Epidermal melanocyte (primary cell): Measurements from ENCODE around the gene SYT2.
"Not testable (repeated sequence)": the region's sequence is repeated elsewhere in the genome, so short reads cannot be mapped to it uniquely, and the experiment has no call there.

ENCODE experiments used
- DNase-seq: peaks from one replicate; pipeline ENCODE4 v3.0.0; 2011; ENCODE audit warnings: low spot score; ENCODE audit not compliant: insufficient read length

SYT2 gene

DNA sequence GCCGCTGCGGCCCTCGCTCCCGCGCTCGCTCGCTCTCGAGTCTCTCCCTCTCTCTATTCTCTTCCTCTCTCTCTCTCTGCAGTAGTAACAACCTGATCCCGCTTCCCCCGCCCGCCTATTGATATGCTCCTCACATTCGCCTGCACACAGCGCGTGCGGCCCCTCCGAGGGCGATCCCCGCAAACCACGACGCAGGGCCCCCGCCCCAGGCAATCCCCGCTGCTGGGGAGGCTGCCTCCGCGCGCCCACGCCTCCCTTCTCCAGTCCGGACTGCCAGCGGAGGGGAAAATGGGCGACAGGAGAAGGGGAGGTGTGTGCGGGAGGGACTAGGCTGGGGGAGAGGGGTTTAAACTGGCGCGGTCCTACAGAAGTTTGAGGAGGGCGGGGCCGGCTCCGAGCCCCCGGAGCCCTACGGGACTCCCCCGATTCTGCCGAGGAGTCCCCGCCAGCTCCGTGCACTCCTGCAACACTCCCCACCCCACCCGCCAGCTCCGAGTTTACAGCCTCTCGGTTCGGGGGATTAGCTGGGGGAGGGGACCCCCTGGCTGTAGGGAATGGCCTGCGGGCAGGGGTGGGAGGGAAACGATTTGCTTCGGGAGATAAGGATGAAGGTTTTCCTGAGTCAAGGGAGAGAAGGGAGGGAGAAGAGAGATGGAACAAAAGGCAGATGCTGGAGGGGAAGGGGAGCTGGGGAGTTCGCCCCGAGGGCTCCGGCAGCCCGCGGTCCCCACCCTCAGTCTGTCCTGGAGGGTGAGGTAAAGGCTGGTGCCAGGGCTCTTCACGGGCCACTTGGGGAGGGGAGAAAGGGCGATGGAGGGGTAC, 66.6 kb downstream of the SYT2 start:
- DNase-seq, result no peak

DNA sequence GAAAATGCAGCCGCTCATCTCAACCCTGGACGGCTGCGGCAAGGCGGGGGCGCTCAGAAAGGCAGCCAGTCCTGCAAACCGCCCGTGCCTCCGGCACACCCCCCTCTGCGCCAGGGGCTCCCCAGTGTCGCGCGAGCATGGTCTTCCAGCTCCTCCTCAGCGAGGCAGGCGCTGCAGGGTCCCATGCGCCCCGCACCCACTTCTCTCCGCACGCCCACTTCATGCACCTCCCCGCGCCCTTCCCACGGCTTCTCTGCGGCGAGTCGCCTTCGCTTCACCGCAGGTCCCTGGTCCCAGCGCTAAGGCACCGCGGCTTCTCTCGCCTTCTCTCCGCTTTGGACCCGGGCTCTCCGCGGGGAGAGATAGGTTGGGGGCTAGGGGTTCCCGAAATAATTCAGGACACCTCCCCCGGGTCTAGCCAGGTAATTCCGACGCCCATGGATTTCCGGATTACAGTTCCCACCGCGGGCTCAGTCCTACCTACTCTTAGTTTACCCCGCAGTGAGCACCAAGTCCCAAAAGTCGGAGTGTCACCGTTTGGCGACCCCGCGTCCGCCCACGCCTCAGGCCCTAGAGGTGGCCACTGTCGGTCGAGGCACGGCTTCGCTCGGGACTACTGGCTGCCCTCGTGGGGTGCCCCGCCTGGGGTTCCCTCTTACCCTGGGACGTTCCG, 67.5 kb downstream of the SYT2 start:
- DNase-seq, result no peak

DNA sequence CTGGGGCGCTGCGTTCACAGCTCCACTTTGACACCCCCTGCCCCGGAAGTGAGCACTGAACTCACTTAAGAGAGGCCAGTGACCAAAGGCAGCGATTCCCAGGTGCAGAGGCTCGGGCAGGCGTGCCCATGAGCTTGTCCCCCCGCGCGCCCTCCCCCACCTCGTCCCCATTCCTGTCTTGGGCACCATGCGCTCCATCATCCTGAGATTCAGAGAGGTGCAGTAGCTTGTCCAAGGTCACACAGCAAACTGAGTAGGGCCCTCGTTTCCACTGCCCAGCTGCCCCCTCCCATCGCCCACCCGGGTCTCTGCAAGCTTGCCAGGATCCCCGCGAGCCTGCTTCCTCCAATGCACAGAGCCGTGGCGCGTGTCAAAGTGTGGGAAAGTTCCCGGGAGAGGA, 68.0 kb downstream of the SYT2 start:
- no peak for DNase-seq

DNA sequence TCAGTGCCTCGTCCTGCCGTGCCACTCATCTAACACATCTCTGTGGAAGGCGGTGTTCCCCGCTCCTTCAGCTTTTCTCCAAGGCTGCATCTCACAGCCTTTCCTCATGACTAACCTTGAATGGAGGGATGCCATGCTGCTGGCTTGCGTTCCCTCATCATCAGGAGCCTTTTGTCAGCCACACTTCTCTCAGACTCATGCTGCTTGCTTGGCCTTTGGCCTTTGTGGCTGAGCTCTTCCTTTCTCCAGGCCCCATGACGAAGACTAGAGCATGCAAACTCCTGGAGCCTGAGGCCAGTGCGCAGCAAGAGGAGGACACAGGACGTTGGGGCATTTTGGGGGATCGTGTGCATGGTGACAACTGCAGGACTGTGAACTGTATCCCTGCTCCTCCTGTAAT, 70.8 kb downstream of the SYT2 start:
- no peak for DNase-seq

DNA sequence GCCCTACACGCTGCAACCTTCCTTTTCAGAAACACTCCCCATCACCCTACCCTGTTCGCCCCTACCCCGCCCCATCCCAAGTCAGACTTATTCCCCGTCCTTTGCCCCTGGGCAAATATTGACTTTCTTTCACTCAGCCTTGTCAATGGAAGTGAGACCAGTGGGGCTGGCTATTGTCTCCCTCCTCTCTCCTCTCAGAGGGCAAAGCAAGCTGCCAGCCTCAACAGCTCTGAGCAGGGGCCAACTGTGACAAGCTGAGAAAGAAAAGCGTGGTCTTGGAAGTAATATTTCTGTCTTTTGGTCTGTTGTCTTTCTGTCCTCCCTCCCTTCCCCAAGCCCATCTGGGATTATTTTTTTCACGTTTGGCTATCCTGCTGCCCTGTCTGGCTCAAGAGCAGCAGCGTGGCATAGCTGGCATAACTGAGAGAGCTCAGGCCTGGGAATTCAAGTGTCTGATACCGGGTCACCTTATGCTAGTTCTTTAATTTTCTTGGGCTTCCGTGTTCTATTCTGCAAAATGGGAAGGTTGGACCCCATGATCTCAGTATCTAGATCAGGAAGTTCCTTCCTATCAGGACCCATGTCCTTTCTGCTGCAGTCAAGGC, 71.5 kb downstream of the SYT2 start:
- not testable (repeated sequence) for DNase-seq

DNA sequence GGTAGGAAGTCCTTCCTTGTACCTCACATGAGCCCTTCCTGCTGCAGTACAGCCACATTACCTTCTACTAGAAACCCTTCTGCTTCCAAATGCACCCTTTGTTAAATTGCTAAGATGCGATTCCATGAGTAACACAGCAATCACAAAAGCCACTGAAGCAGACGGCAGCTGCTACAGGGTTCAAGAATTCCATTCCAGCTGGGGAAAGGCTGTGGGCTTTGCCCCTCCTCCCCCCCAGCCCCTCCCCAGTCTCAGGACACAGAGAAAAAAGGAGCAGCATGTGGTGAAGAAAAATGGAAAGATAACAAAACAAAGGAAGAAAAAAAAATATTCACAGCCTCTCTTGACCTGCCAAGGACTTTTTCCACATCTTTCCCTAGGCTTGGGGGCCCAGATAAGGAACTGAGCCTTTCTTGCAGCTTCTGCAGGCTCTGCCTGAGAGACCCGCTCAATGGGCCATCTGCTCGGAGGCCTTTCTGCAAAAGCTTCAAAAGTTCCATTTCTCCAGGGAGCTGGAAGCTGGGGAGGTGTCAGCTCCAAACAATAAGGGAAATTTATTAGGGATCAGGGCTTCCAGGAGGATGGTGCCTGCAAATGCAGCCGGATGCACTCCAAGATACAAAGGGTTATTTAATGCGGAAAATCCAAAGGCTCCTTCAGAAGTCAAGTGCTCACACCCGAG, 72.1 kb downstream of the SYT2 start:
- no peak for DNase-seq

DNA sequence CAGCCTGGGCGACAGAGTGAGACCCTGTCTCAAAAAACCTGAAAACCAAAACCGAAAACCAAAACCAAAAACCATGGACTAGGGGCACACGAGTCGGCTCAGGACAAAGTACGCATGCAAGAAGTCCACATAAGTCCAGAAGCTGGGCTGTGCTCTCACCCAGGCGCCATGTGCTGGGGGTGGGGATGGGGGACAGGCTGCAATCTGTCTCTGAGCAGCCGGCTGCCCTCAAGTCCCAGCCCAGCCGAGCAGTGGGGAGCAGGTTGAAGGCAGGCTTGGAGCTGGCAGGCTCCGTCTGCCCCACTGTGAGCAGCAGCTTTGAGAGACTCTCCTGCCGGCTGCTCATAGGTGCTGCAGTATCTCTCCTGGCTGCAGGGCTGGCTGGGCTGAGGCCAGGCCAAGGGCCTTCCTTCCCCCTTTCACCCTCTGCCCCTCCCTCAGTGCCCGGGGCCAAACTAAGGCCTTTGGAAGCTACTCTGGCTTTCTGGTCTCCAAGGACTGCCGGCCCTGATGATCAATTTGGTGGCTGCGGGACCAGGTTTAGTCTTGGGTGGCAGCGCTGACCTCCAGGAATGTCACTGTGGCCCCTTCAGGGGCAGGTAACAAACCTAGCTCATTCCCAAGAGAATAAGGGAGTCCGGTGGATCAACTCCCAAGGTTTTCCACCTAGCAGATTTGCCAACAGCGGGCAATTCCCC, 72.8 kb downstream of the SYT2 start:
- not testable (repeated sequence) for DNase-seq

DNA sequence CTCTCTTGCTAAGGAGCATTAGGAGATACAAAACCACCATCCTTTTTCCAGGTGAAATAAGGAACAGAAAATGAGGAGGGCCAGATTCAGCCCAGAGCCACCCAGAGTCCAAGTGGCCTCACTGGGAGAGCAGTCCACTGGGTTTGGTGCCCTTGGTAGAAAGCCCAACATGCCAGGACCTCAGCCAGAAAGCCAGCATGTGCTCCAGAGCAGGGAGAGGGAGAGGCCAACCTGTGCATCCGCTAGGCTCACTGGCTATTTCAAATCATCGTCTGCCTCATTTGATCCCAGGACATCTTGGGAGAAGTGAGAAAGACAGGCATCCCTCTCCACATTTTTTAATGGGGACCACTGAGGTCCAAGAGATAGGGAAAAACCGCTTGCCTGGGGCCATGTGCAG, 74.1 kb downstream of the SYT2 start:
- not testable (repeated sequence) for DNase-seq

DNA sequence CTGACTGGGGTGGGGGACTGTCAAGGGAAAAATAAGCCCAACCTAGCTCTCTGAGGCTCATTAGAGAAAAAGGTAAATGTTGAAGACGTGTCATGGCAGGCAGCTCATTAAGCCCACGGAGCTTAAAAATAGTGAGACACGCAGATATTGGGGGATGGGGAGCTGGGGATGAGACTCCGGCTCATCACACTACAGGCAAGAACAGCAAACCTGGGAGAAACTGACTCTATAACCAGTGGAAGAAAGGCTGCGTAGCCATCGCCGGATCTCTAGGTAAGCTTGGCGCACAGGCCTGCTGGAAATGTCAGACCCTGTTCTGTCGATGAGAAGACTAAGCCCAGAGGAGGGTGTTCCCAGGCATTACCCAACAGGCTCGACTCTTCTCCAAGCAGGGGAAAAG, 78.0 kb downstream of the SYT2 start:
- no peak for DNase-seq

DNA sequence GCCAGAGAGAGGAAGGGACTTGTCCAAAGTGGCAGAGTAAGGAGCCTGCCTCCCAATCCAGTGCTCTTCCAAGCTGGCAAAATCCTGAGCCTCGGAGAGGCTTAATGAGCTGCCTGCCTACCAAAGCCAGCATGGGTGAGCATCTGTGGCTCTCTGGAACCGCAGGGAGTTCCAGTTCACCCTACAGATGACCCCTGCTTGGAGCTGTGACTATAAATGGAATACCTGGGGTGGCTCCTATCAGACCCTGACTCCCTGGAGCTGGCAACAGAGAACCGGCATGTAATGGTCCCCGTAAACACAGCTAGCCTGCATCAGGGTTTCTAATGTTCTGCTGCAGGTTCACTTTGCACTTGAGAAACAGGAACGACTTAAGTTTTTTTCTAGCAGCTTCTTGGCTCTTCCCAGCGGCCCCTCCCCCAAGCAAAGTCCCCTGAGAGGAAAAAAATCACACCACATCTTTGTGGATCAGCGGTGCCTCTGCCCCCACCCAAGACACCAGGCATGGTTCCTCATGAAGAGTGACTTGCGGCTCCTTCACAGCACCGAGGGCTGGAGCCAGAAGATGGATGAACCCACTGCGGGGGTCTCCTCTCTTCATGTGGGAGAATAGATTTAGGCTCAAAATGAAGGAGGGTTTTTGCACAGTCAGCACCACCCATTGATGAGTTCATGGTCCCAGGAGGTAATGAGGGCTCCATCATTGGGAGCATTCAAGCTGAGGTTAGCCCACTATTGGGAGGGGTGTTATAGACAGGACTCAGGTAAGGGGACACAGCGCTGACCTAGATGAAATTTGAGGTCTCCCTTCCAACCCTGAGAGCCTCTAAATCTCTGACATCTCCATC, 79.0 kb downstream of the SYT2 start:
- DNase-seq, result no peak

DNA sequence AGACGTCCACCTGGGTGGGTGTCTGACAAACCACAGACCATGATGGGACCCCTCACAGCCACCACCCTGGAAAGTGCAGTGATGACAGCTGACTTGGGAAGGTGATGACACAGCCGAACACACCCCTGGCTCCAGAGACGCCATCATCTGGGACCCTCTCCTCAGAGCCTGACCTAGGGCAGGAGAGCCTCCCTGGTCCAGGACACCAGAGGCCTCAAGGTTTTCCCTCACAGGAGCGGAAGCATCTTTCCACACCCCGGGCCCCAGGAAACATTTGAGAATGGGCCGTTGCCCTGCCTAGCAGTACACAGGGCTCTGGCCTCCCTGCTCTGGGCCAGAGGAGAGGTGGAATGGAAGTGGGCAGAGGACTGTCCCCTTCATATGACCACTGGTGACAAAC, 79.7 kb downstream of the SYT2 start:
- no peak for DNase-seq

DNA sequence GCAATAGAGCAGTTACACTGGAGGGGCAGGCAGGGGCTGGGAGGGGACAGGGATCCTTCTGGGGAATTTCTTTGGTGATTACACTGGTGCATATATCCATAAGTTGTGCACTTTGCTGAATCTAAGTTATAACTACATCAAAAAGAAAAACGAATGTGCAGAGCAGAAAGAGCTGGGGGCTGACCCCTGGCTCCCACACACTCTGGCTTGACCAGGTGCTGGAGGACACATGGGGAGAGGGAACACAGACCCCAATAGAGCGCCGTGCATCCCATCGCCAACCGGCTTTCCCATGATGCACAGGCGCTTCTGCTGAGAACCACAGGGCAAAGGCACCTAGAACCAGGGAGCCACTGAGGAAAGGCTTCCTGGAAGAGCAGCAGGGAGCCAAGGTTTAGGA, 80.2 kb downstream of the SYT2 start:
- not testable (repeated sequence) for DNase-seq

DNA sequence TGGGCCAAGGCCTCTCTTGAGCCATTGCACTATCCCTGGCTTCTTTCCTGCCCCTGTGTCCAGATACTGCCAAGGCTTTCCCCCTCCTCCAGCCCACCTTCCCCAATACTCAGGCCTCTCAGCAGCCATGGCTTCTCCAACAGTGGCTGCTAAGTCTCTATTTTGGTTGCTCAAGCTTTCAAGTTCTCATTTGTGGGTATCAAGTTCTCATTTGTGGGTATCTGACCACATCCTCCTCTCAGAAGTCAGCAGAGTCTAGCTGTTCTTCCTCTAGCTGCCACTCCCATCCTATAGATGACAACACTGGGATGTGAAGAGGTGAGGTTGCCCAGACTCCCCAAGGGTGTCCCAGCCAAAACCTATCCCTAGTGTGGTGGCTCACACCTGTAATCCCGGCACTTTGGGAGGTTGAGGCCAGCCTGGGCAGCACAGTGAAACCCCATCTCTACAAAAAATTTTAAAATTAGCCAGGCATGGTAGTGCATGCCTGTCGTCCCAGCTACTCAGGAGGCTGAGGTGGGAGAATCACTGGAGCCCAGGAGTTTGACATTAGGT, 80.9 kb downstream of the SYT2 start:
- DNase-seq, result not testable (repeated sequence)

DNA sequence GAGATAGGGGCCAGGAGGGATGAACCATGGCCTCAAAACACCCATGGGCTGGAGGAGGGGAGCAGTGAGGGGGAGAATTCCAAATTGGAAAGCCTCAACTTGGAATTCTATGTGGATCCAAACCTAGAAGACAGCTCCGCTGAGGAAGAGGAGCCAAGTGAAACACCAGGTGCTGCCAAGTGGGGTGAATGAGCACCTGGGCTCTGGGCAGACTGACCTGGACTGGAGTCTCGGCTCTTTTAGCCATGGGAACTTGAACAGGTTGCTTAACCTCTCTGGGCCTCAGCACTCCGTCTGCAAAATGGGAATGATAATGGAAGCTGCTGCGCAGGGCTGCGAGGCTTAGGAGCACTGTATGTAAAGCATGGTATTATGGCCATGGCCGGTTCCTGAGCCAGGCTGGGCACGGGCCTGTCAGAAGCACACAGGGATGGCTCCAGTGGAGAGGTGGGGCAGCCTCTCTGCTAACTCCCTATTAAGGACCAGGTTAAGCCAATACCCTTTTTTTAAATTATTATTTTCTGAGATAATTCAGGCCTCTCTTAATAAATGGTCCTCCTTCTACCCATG, 81.5 kb downstream of the SYT2 start:
- no peak for DNase-seq

DNA sequence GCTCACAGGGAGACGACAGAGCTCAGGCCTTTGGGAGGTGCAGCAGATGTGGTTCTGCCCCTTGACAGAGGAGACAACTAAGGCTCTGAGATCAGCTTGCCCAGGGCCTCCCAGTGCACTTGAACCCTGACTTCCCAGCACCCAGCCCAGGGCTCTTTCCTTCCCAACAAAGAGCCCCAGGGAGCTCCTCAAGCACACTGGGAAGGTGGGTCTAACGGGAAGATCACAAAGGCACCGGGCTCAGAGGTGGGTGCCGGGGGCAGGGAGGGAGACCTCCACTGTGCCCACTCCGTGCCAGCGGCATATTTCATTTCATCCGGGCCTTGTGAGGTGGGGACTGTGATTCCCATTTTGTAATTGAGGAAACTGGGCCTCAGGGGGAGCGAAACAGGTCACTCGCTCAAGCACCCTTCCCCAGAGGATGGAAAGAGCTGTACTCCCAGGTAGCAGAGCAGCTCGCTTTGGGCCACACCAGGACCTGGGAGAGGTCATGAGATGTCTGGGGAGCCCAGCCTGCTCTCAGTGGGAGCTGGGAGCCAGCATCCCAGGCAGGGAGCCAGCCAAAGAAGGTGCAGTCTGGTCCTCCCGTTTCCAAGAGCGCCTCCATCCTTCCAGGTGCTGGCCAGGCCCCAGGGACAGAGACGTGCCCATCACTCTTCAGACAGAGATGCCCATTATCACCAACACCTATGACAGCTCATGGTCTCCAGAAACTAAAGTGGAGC, 82.3 kb downstream of the SYT2 start:
- DNase-seq, result no peak

DNA sequence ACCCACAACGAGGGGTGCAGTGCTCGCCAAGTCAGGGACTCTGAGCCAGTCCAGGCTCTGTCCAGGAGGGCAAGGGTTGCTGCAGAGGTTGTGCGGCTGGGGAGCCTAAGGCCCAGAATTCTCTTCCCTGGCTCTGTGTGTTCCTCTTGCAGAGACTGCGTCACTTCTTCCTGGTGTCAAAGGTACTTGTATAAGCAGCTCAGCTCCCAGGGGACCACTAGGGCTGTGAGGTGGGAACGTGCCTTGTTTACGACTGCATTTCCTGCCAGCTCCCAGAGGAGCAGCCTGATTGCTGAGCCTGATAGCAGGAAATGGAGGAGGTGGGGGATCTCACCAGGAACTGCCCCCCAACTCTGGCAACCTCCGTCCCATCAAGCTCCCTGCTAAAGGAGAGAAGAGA, 83.2 kb downstream of the SYT2 start:
- DNase-seq, result not testable (repeated sequence)

DNA sequence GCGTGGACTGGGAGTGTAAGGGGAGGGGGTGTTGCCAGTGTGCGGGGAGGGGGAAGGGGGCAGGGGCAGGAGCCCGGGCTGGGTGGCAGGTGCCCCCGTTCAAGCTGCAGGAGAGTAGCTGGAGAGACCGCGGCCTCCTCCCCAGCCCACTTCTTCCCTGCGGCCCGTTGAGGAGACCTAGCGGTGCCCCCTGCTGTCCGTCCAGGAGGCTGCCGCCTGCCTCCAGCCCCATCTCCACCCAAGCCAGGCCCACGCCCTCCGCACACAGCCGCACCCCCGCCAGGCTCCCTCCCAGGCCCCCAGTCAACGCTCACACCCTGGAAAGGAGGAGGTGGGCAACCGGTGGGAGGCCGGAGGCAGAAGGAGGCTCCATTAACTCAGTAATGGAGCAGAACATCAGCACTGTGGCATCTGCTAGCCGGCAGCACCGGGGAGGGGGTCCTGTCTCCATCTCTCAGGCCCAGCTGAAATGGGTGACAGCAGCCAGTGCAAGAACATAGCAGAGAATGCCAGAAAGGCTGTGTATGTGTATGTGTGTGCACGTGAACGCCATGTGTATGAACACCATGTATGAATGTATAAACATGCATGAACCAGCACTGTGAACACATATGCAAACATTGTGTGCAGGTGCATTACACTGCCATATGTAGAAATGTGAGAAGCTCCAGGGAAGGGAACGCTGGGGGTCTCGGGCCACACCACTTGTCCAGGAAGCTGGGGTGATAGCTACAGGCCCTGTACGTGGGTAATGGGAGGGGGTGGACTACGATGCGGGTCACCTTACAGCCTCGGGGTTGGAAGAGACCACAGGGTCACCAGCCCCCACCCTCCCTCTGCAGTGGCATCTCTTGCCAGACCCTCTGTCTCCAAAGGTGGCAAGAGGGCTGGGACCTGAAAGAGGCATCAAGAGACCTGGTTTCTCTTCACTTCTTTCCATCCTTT, 84.6 kb downstream of the SYT2 start:
- DNase-seq, result peak; percentile 56

DNA sequence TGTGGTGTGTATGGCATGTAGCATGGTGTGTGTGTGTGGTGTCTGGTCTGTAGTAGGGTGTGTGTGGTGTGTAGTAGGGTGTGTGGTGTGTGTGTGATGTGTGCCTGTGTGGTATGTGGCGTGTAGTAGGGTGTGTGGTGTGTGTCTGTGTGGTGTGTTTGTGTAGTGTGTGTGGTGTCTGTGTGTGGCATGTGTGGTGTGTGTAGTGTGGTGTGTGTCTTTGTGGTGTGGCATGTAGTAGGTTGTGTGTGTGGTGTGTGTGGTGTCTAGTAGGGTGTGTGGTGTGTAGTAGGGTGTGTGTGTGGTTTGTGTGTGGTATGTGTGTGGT, 85.5 kb downstream of the SYT2 start:
- no peak for DNase-seq
